ENCODE measurements around the gene SMIM20. TPM values are rescaled to one million over a fixed set of nuclear protein-coding genes. Genes with fewer than 3 reads are reported as not detected.

SMIM20 gene
- total RNA-seq, 1 experiment from 2014 or later: 27.0 TPM

DNA sequence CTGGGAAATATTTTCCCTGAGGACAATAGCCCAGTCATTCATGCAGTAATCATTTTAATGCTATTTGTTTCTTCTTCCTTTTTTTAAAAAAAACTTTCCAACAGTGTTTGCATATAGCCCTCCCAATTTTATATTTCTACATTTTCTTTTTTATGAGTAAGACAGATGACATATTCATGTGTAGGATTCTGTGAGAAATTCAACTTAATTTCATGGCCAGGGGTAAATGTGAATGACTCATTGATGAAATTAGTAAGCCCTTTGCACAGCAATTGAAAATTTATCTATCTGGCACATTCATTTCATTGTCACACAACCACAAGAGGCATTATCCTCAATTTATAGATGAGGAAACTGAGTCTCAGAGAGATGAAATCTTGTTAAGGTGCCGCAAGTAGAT lies 13.7 kb upstream of the SMIM20 start:
- no peaks in the 10 kb centered on the region for H3K36me3 ChIP-seq (ENCODE audit: low read depth, low read length)
- BruUV-seq (replicated peaks): no TSS peak
- ChIA-PET CTCF (no interaction called here), POLR2A (ENCODE audit: unreplicated experiment) (no interaction called here)
- no peaks in the 10 kb centered on the region for H3F3A ChIP-seq (ENCODE audit: low read length, unreplicated experiment)
- H4K20me1 ChIP-seq (ENCODE audit: low read length): no peaks in the 10 kb centered on the region
- TF ChIP-seq EZH2phosphoT487 (IDR thresholded peaks at IDR 0.05; ENCODE audit: borderline replicate concordance, low read length) (no peak), EZH2 (IDR thresholded peaks at IDR 0.05; ENCODE audit: low read length, unreplicated experiment) (no peak)
- TF ChIP-seq, protein P1, sequence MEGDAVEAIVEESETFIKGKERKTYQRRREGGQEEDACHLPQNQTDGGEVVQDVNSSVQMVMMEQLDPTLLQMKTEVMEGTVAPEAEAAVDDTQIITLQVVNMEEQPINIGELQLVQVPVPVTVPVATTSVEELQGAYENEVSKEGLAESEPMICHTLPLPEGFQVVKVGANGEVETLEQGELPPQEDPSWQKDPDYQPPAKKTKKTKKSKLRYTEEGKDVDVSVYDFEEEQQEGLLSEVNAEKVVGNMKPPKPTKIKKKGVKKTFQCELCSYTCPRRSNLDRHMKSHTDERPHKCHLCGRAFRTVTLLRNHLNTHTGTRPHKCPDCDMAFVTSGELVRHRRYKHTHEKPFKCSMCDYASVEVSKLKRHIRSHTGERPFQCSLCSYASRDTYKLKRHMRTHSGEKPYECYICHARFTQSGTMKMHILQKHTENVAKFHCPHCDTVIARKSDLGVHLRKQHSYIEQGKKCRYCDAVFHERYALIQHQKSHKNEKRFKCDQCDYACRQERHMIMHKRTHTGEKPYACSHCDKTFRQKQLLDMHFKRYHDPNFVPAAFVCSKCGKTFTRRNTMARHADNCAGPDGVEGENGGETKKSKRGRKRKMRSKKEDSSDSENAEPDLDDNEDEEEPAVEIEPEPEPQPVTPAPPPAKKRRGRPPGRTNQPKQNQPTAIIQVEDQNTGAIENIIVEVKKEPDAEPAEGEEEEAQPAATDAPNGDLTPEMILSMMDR (conservative IDR thresholded peaks at IDR 0.05; ENCODE audit: low read depth, low read length): no peak
- intact Hi-C loops (cut with micrococcal nuclease): no loop called here
- no peaks in the 10 kb centered on the region for H3K9me2 ChIP-seq (replicated peaks; ENCODE audit: low read length)
- peak overlapping the region; percentile 9; the same call in 1 of the 2 replicates for H3K4me2 ChIP-seq (ENCODE audit: low read length)
- H3K27me3 ChIP-seq (ENCODE audit: low read length): no peaks in the 10 kb centered on the region
- H3K9me3 ChIP-seq (ENCODE audit: low read length): no peaks in the 10 kb centered on the region
- H2AFZ ChIP-seq (ENCODE audit: low read length): no peak overlapping the region
- H3K4me3 ChIP-seq (ENCODE audit: low read length): no peak overlapping the region
- DNase-seq: peak; percentile 43
- H3K27ac ChIP-seq (ENCODE audit: low read length): peak overlapping the region; percentile 29
- H3K9ac ChIP-seq (ENCODE audit: low read length): no peak overlapping the region
- H3K4me1 ChIP-seq (ENCODE audit: insufficient read depth, low read length): peaks cover 6% of the 10 kb centered on the region; the same call in 1 of the 2 replicates
- peak; percentile 45 for ATAC-seq
- no peaks in the 10 kb centered on the region for H3K79me2 ChIP-seq (ENCODE audit: low read length)

DNA sequence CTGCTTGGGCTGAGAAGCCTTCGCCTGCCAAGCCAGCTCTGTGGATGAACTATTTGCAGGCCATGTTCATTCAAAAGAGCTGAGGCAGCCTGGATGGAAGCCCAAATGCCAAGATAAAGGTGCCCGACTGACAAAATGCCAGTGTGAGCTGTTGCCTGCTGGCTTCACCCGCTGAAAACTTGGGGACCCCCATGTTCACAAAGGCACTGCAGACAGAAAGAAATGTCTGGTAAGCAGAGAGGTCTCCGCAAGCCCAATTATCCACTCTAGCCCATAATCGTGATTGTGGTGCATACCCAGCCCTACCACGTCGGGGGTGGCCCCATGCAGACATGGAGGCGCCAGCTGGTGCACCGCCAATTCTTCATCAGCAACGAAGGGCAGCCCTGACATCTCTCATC lies 13.0 kb upstream of the SMIM20 start:
- DNase-seq: no peak
- Histone ChIP-seq H3K9ac (ENCODE audit: low read length) (no peak overlapping the region), H3K4me3 (ENCODE audit: low read length) (no peak overlapping the region), H3K4me1 (ENCODE audit: insufficient read depth, low read length) (peaks cover 6% of the 10 kb centered on the region; the same call in 1 of the 2 replicates), H4K20me1 (ENCODE audit: low read length) (no peaks in the 10 kb centered on the region), H3K36me3 (ENCODE audit: low read depth, low read length) (no peaks in the 10 kb centered on the region), H3K9me3 (ENCODE audit: low read length) (no peaks in the 10 kb centered on the region), H3K79me2 (ENCODE audit: low read length) (no peaks in the 10 kb centered on the region), H3K4me2 (ENCODE audit: low read length) (no peak overlapping the region), H3K9me2 (replicated peaks; ENCODE audit: low read length) (no peaks in the 10 kb centered on the region), H3K27me3 (ENCODE audit: low read length) (no peaks in the 10 kb centered on the region), H2AFZ (ENCODE audit: low read length) (no peak overlapping the region), H3K27ac (ENCODE audit: low read length) (peak overlapping the region; percentile 22; the same call in 1 of the 2 replicates), H3F3A (ENCODE audit: low read length, unreplicated experiment) (no peaks in the 10 kb centered on the region)
- intact Hi-C loops (cut with micrococcal nuclease): no loop called here
- ChIA-PET CTCF (no interaction called here), POLR2A (ENCODE audit: unreplicated experiment) (no interaction called here)
- no peak for ATAC-seq
- TF ChIP-seq, protein P1 (conservative IDR thresholded peaks at IDR 0.05; ENCODE audit: low read depth, low read length): no peak
- TF ChIP-seq EZH2 (IDR thresholded peaks at IDR 0.05; ENCODE audit: low read length, unreplicated experiment) (no peak), EZH2phosphoT487 (IDR thresholded peaks at IDR 0.05; ENCODE audit: borderline replicate concordance, low read length) (no peak)
- BruUV-seq (replicated peaks): no TSS peak

DNA sequence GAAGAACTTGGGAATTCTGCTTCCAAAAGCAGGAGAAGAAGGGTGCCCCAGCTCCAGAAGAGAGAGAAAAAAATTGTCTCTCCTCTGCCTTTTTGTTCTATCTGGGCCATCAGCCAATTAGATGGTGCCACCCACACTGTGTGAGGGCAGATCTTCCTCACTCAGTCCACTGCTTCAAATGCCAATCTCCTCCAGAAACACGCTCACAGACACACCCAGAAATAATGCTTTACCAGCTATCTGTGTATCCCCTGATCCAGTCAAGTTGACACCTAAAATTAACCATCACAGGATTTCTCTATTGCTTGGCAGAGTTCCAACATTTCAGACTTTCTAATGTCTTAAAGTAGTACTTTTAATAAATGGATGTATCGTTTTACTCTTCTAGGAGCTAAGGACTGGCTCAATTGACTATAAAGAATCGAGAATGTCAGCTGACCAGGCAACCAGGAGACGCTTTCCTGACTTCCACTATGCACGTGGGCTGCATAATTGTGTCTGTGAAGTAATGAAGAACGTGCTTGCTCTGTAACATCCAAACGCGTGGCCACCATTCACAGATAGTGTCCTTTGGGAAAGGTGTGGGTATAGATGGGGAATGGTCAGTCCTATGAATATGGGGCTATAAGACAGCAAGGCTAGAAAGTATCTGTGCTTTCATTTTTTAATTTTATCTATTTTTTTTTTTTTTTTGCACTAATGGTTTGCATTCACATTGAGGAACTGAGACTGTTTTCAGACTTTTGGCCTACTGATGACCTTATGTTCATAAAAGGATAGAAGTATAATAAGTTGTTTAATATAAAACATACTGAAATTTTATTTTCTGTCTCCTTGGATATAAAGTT lies 9.9 kb upstream of the SMIM20 start:
- no peaks in the 10 kb centered on the region for H3K9me3 ChIP-seq (ENCODE audit: low read length)
- no peak overlapping the region for H3K9ac ChIP-seq (ENCODE audit: low read length)
- H3K4me2 ChIP-seq (ENCODE audit: low read length): no peak overlapping the region
- DNase-seq (no peak), ATAC-seq (no peak)
- H3K4me1 ChIP-seq (ENCODE audit: insufficient read depth, low read length): peaks cover 14% of the 10 kb centered on the region
- H3K4me3 ChIP-seq (ENCODE audit: low read length): no peak overlapping the region
- no peaks in the 10 kb centered on the region for H3K36me3 ChIP-seq (ENCODE audit: low read depth, low read length)
- H3K27ac ChIP-seq (ENCODE audit: low read length): no peak overlapping the region
- H3K79me2 ChIP-seq (ENCODE audit: low read length): no peaks in the 10 kb centered on the region
- intact Hi-C loops (cut with micrococcal nuclease): no loop called here
- CTCF ChIA-PET: no interaction called here
- H3F3A ChIP-seq (ENCODE audit: low read length, unreplicated experiment): no peaks in the 10 kb centered on the region
- no peaks in the 10 kb centered on the region for H4K20me1 ChIP-seq (ENCODE audit: low read length)
- H3K9me2 ChIP-seq (replicated peaks; ENCODE audit: low read length): no peaks in the 10 kb centered on the region
- TF ChIP-seq EZH2phosphoT487 (IDR thresholded peaks at IDR 0.05; ENCODE audit: borderline replicate concordance, low read length): no peak
- TF ChIP-seq, protein P1 (conservative IDR thresholded peaks at IDR 0.05; ENCODE audit: low read depth, low read length): no peak
- TF ChIP-seq EZH2 (IDR thresholded peaks at IDR 0.05; ENCODE audit: low read length, unreplicated experiment): no peak
- BruUV-seq (replicated peaks): no TSS peak
- no peaks in the 10 kb centered on the region for H3K27me3 ChIP-seq (ENCODE audit: low read length)
- no peak overlapping the region for H2AFZ ChIP-seq (ENCODE audit: low read length)
- POLR2A ChIA-PET (ENCODE audit: unreplicated experiment): no interaction called here
